K562 (cell line): Measurements from ENCODE around the gene EEF1A1. TPM values are rescaled to one million over a fixed set of nuclear protein-coding genes. Genes with fewer than 3 reads are reported as not detected.
A peak's percentile ranks its signal among the peaks of the same experiment; 100 is the strongest.

Source experiments
- CCNT2 ChIP-seq: IDR thresholded peaks from 2 replicates; pipeline ENCODE4 v1.6.1; 2011; ENCODE audit warnings: borderline replicate concordance, low read depth, mild to moderate bottlenecking, moderate library complexity, mixed read lengths, low read length; ENCODE audit not compliant: insufficient read length; ENCODE audit errors: extremely low read depth
- CSDE1 ChIP-seq, 2 experiments: fragments of 450-650 bp; IDR thresholded peaks; 2 replicates each; pipeline ENCODE4 v1.6.1; 2016; ENCODE audit warnings: mild to moderate bottlenecking in 1 of 2
- DACH1 ChIP-seq: fragments of 450-650 bp; IDR thresholded peaks from 2 replicates; pipeline ENCODE4 v1.6.1; 2018; ENCODE audit not compliant: partially characterized antibody
- EGR1 ChIP-seq: fragments of 450-650 bp; conservative IDR thresholded peaks from 2 replicates; pipeline ENCODE4 v1.6.1; 2017; ENCODE audit warnings: mild to moderate bottlenecking
- ELF2 ChIP-seq: fragments of 250-450 bp; sonication (Bioruptor Pico); IDR thresholded peaks from 2 replicates; pipeline ENCODE4 v1.5.0; 2021; ENCODE audit warnings: mild to moderate bottlenecking
- HDAC3 ChIP-seq: fragments of 450-650 bp; IDR thresholded peaks from 2 replicates; pipeline ENCODE4 v1.6.1; 2018; ENCODE audit warnings: borderline replicate concordance, mild to moderate bottlenecking, moderate library complexity; ENCODE audit not compliant: partially characterized antibody
- HMG20A ChIP-seq: fragments of 450-650 bp; formaldehyde crosslinking; conservative IDR thresholded peaks from 2 replicates; pipeline ENCODE4 v1.4.0; 2020; ENCODE audit warnings: mild to moderate bottlenecking, mixed read lengths
- HNRNPLL ChIP-seq: fragments of 200-400 bp; formaldehyde crosslinking; IDR thresholded peaks from 2 replicates; pipeline ENCODE4 v1.6.1; 2017; ENCODE audit warnings: low read length, low read depth, mild to moderate bottlenecking; ENCODE audit not compliant: poor library complexity, severe bottlenecking
- KLF10 ChIP-seq: fragments of 250-450 bp; sonication (Bioruptor Pico); IDR thresholded peaks from 2 replicates; pipeline ENCODE4 v1.6.1; 2021; ENCODE audit warnings: matching md5 sums
- MTA2 ChIP-seq: fragments of 450-650 bp; IDR thresholded peaks from 2 replicates; pipeline ENCODE4 v1.6.1; 2016; ENCODE audit warnings: low read depth
- SMARCC2 ChIP-seq: fragments of 450-650 bp; IDR thresholded peaks from 2 replicates; pipeline ENCODE4 v1.6.1; 2017; ENCODE audit warnings: antibody characterized with exemption, moderate library complexity, mild to moderate bottlenecking, low read depth
- TCF7L2 ChIP-seq: fragments of 150-350 bp; IDR thresholded peaks from 2 replicates; pipeline ENCODE4 v1.6.1; 2016; ENCODE audit warnings: low read depth, mild to moderate bottlenecking, low read length, moderate library complexity
- THRB ChIP-seq: fragments of 450-650 bp; formaldehyde crosslinking; conservative IDR thresholded peaks from 2 replicates; pipeline ENCODE4 v1.4.0; 2022; ENCODE audit warnings: mild to moderate bottlenecking, missing genetic modification characterization
- U2AF2 ChIP-seq: fragments of 200-400 bp; formaldehyde crosslinking; optimal IDR thresholded peaks from 2 replicates; pipeline ENCODE3; 2017; ENCODE audit warnings: low read depth, mild to moderate bottlenecking, low read length
- ZBTB11 ChIP-seq, 3 experiments: fragments of 200-800 bp in 1 of 3; fragments of 250-450 bp in 1 of 3; fragments of 450-650 bp in 1 of 3; sonication (Bioruptor Pico) in 1 of 3; sonication (Bioruptor generic) in 1 of 3; formaldehyde crosslinking in 1 of 3; IDR thresholded peaks; 2 replicates each; pipeline versions ENCODE4 v1.6.1 to v1.8.0; 2016 to 2022; ENCODE audit warnings: mild to moderate bottlenecking in 2 of 3, missing genetic modification characterization in 2 of 3, missing compliant biosample characterization in 1 of 3, moderate library complexity in 1 of 3
- ZC3H8 ChIP-seq: fragments of 450-650 bp; IDR thresholded peaks from 2 replicates; pipeline ENCODE4 v1.6.1; 2017
- ZNF174 ChIP-seq: fragments of 250-450 bp; sonication (Bioruptor Pico); IDR thresholded peaks from 2 replicates; pipeline ENCODE4 v1.4.0; 2020; ENCODE audit warnings: mild to moderate bottlenecking
- ZNF445 ChIP-seq: fragments of 250-450 bp; sonication (Bioruptor Pico); IDR thresholded peaks from 2 replicates; pipeline ENCODE4 v1.4.0; 2020; ENCODE audit warnings: low read depth, mild to moderate bottlenecking, moderate library complexity
- polyA plus RNA-seq, 8 experiments: library from polyadenylated mRNA; depleted of rRNA in 4 of 8; stranded (reverse) in 5 of 8; unstranded in 3 of 8; fragments of >200 nt; fragmentation: Nextera tagmentation in 2 of 8; fragmentation: Illumina TruSeq in 1 of 8; extraction: Ambion mirVana in 2 of 8; extraction: Trizol in 1 of 8; gene quantifications; 2 replicates each; pipeline versions ENCODE4 v1.2.1 to v1.2.3, GENCODE V29; 2011 to 2014; ENCODE audit warnings: inconsistent platforms in 1 of 8, missing spikeins in 1 of 8
- total RNA-seq, 7 experiments: library from RNA; depleted of rRNA in 6 of 7; stranded (reverse); fragments of >200 nt in 6 of 7; fragmentation: Illumina TruSeq in 2 of 7; extraction: Trizol in 2 of 7; gene quantifications; 2 replicates each; pipeline versions ENCODE4 v1.2.1 to v1.2.3, GENCODE V29; 2011 to 2021; ENCODE audit warnings: low replicate concordance in 1 of 7

EEF1A1 gene
- total and polyA plus RNA-seq, 9 of the 15 experiments (the other 6 are each of a cell fraction or from before 2014, with no cell fraction given), result 6,453 to 17,323 (median 11,082) TPM

GRCh38 chr6:73519926-73520687 is 725 bp downstream of the EEF1A1 start (continued):
- TF ChIP-seq ZBTB11 (CRISPR knock-in tag; IDR thresholded peaks at IDR 0.05) (peak in 1 of 3 experiments; percentile 63; a peak in 1 of 6 replicates), KLF10 (0 out of 2 replicates have a peak, but pooled peaks have one; percentile 14), DACH1 (no peak), TCF7L2 (no peak), MTA2 (no peak), ZC3H8 (no peak), CCNT2 (peak; percentile 75), ELF2 (CRISPR knock-in tag) (0 out of 2 replicates have a peak, but pooled peaks have one; percentile 65), HDAC3 (no peak), U2AF2 (no peak), EGR1 (peak; percentile 79), HNRNPLL (no peak), HMG20A (CRISPR knock-in tag) (no peak), CSDE1 (IDR thresholded peaks at IDR 0.05) (no peak), ZNF445 (CRISPR knock-in tag) (no peak), SMARCC2 (no peak), THRB (CRISPR knock-in tag) (peak; percentile 7; the same call in 1 of the 2 replicates), ZNF174 (CRISPR knock-in tag) (no peak)
